Neuronal stem cell (in vitro differentiated cells): ENCODE measurements around the gene IFITM1.
A peak's percentile ranks its signal among the peaks of the same experiment; 100 is the strongest.

Source experiments
- DNase-seq: peaks from one replicate; pipeline ENCODE4 v3.0.0-alpha.2; 2013; ENCODE audit warnings: low spot score
- H2AFZ ChIP-seq: one replicate; pipeline ENCODE4 v1.6.1; 2013; ENCODE audit warnings: mild to moderate bottlenecking, low read length, inconsistent platforms
- H2AK5ac ChIP-seq: 2 replicates; pipeline ENCODE4 v1.6.1; 2013; ENCODE audit warnings: low read depth, mild to moderate bottlenecking, inconsistent platforms, low read length, moderate library complexity, mixed read lengths
- H2BK120ac ChIP-seq: 2 replicates; pipeline ENCODE4 v1.6.1; 2013; ENCODE audit warnings: low read depth, mild to moderate bottlenecking, inconsistent platforms, low read length, moderate library complexity, mixed read lengths
- H2BK12ac ChIP-seq: one replicate; pipeline ENCODE4 v1.6.1; 2013; ENCODE audit warnings: low read length, inconsistent platforms
- H2BK15ac ChIP-seq: 2 replicates; pipeline ENCODE4 v1.6.1; 2013; ENCODE audit warnings: mild to moderate bottlenecking, low read length, inconsistent platforms, mixed read lengths
- H2BK5ac ChIP-seq: one replicate; pipeline ENCODE4 v1.6.1; 2013; ENCODE audit warnings: inconsistent platforms, mild to moderate bottlenecking, low read length, moderate library complexity
- H3K14ac ChIP-seq: one replicate; pipeline ENCODE4 v1.6.1; 2013; ENCODE audit warnings: low read length, inconsistent platforms
- H3K18ac ChIP-seq: 2 replicates; pipeline ENCODE4 v1.6.1; 2013; ENCODE audit warnings: low read length, inconsistent platforms
- H3K23ac ChIP-seq: 2 replicates; pipeline ENCODE4 v1.6.1; 2013; ENCODE audit warnings: low read depth, mild to moderate bottlenecking, mixed read lengths, low read length, inconsistent platforms; ENCODE audit not compliant: poor library complexity
- H3K27ac ChIP-seq: replicated peaks from 3 replicates; pipeline ENCODE4 v1.5.1; 2013; ENCODE audit warnings: low read length, inconsistent platforms
- H3K27me3 ChIP-seq, 3 experiments: 2 replicates each; pipeline ENCODE4 v1.6.1; 2013; ENCODE audit warnings: low read length in 3 of 3, mild to moderate bottlenecking in 2 of 3, inconsistent platforms in 1 of 3, low read depth in 1 of 3, mixed read lengths in 1 of 3, moderate library complexity in 1 of 3; ENCODE audit not compliant: control insufficient read depth in 3 of 3, insufficient read depth in 3 of 3
- H3K36me3 ChIP-seq, 2 donors: replicated peaks in 1 of 2; 2 replicates each; pipeline ENCODE4 v1.6.1; 2013; ENCODE audit warnings: low read length in 2 of 2; ENCODE audit not compliant: control insufficient read depth in 2 of 2, insufficient read depth in 2 of 2
- H3K4ac ChIP-seq: 2 replicates; pipeline ENCODE4 v1.6.1; 2013; ENCODE audit warnings: inconsistent platforms, mild to moderate bottlenecking, low read length, moderate library complexity
- H3K4me1 ChIP-seq, 2 donors: 1 replicate in 1 of 2; 2 replicates in 1 of 2; pipeline ENCODE4 v1.6.1; 2013; ENCODE audit warnings: low read length in 2 of 2, low read depth in 1 of 2; ENCODE audit not compliant: control insufficient read depth in 2 of 2, insufficient read depth in 1 of 2
- H3K4me2 ChIP-seq: one replicate; pipeline ENCODE4 v1.6.1; 2013; ENCODE audit warnings: mild to moderate bottlenecking, low read length, inconsistent platforms; ENCODE audit not compliant: insufficient read depth, poor library complexity, severe bottlenecking
- H3K4me3 ChIP-seq, 2 donors: 2 replicates each; pipeline ENCODE4 v1.5.1; 2013; ENCODE audit warnings: low read length in 2 of 2, mild to moderate bottlenecking in 2 of 2, inconsistent platforms in 1 of 2, moderate library complexity in 1 of 2
- H3K79me1 ChIP-seq: one replicate; pipeline ENCODE4 v1.6.1; 2013; ENCODE audit warnings: low read depth, mild to moderate bottlenecking, inconsistent platforms, low read length, moderate library complexity
- H3K9ac ChIP-seq: one replicate; pipeline ENCODE4 v1.6.1; 2013; ENCODE audit warnings: mild to moderate bottlenecking, low read depth, low read length, inconsistent platforms; ENCODE audit not compliant: poor library complexity
- H3K9me3 ChIP-seq, 2 donors: replicated peaks in 1 of 2; 2 replicates each; pipeline versions ENCODE3 to v1.6.1; 2013; ENCODE audit warnings: low read length in 2 of 2, mild to moderate bottlenecking in 2 of 2, inconsistent platforms in 1 of 2, low read depth in 1 of 2, mixed read lengths in 1 of 2, moderate library complexity in 1 of 2; ENCODE audit not compliant: control insufficient read depth in 2 of 2, insufficient read depth in 1 of 2
- H4K8ac ChIP-seq: one replicate; pipeline ENCODE4 v1.6.1; 2013; ENCODE audit warnings: low read depth, mild to moderate bottlenecking, inconsistent platforms, low read length, moderate library complexity
- H4K91ac ChIP-seq: one replicate; pipeline ENCODE4 v1.6.1; 2013; ENCODE audit warnings: low read length, low read depth, mild to moderate bottlenecking, inconsistent platforms; ENCODE audit not compliant: poor library complexity
- WGBS, 2 donors: extraction: QIAGEN DNeasy Blood & Tissue Kit; methylation state at CpG; one replicate each; pipeline ENCODE4 v1.1.7; 2013; ENCODE audit warnings: missing lambda C conversion rate in 2 of 2, mixed read lengths in 1 of 2; ENCODE audit not compliant: insufficient read length in 2 of 2, insufficient replicate concordance in 1 of 2; ENCODE audit errors: extremely low coverage in 2 of 2; 5-methylcytosine and 5-hydroxymethylcytosine counted together

IFITM1 gene

GRCh38 chr11:303363-303762 lies 10.5 kb upstream of the IFITM1 start:
- no peak overlapping the region for H3K27ac ChIP-seq
- no peak overlapping the region for H4K91ac ChIP-seq
- H2AK5ac ChIP-seq = peak overlapping the region; percentile 99
- no CpG with 5 or more reads among the region's 12 CpGs for WGBS, 2 donors
- H2BK15ac ChIP-seq = peak overlapping the region; percentile 93
- no peak overlapping the region for H2BK5ac ChIP-seq
- H3K27me3 ChIP-seq = no peaks in the 10 kb centered on the region
- H3K36me3 ChIP-seq = no peaks in the 10 kb centered on the region
- H3K4me1 ChIP-seq = peaks cover 26 to 27% of the 10 kb centered on the region in 2 donors
- no peak overlapping the region for H3K4me3 ChIP-seq
- H3K18ac ChIP-seq = peak overlapping the region; percentile 65
- DNase-seq = no peak
- no peak overlapping the region for H4K8ac ChIP-seq
- H2AFZ ChIP-seq = no peak overlapping the region
- H3K9ac ChIP-seq = no peak overlapping the region
- H3K23ac ChIP-seq = no peak overlapping the region
- H3K4me2 ChIP-seq = no peak overlapping the region
- no peak overlapping the region for H3K14ac ChIP-seq
- H2BK12ac ChIP-seq = peak overlapping the region; percentile 99
- H3K9me3 ChIP-seq = peaks cover 4 to 7% of the 10 kb centered on the region in 2 donors
- H3K79me1 ChIP-seq = peaks cover 2% of the 10 kb centered on the region
- H3K4ac ChIP-seq = no peak overlapping the region
- H2BK120ac ChIP-seq = no peak overlapping the region

- H3K36me3 ChIP-seq = no peaks in the 10 kb centered on the region
- peak overlapping the region; percentile 99 for H2AK5ac ChIP-seq
- H2BK120ac ChIP-seq = peak overlapping the region; percentile 97
- H2BK15ac ChIP-seq = peak overlapping the region; percentile 93
- H2BK5ac ChIP-seq = peak overlapping the region; percentile 70
- no peak overlapping the region for H3K14ac ChIP-seq
- peak overlapping the region; percentile 99 for H2BK12ac ChIP-seq
- no peak overlapping the region for H2AFZ ChIP-seq
- no peak overlapping the region for H3K23ac ChIP-seq
- H3K4me3 ChIP-seq = no peak overlapping the region
- no peak overlapping the region for H4K8ac ChIP-seq
- H4K91ac ChIP-seq = peak overlapping the region; percentile 93
- no peaks in the 10 kb centered on the region for H3K27me3 ChIP-seq
- whole genome bisulfite sequencing, 2 donors = no CpG with 5 or more reads among the region's 52 CpGs
- peak overlapping the region; percentile 95 for H3K18ac ChIP-seq
- peak overlapping the region; percentile 5 for H3K27ac ChIP-seq
- DNase-seq = no peak
- peaks cover 2% of the 10 kb centered on the region for H3K79me1 ChIP-seq
- H3K4me2 ChIP-seq = no peak overlapping the region
- H3K9me3 ChIP-seq = peaks cover 4 to 7% of the 10 kb centered on the region in 2 donors
- H3K4ac ChIP-seq = peak overlapping the region; percentile 46
- no peak overlapping the region for H3K9ac ChIP-seq
- peaks cover 27 to 28% of the 10 kb centered on the region in 2 donors for H3K4me1 ChIP-seq
These were observed 9.8 kb upstream of the IFITM1 start for GRCh38 chr11:304061-304506.

- peak; percentile 56 for DNase-seq
- Histone ChIP-seq H3K27ac (peak overlapping the region; percentile 82), H2BK120ac (no peak overlapping the region), H3K4me3 (no peak overlapping the region), H2BK15ac (no peak overlapping the region), H2AFZ (peak overlapping the region; percentile 66), H2BK5ac (no peak overlapping the region), H3K14ac (no peak overlapping the region), H3K23ac (no peak overlapping the region), H4K91ac (no peak overlapping the region), H3K4me1 (peaks cover 28 to 33% of the 10 kb centered on the region in 2 donors), H3K9ac (no peak overlapping the region), H2BK12ac (no peak overlapping the region), H3K4me2 (no peak overlapping the region), H2AK5ac (no peak overlapping the region), H4K8ac (no peak overlapping the region), H3K18ac (no peak overlapping the region), H3K27me3 (no peaks in the 10 kb centered on the region), H3K79me1 (peaks cover 2% of the 10 kb centered on the region), H3K36me3 (peaks cover 0 to 4% of the 10 kb centered on the region in 2 donors), H3K9me3 (peaks cover 4 to 7% of the 10 kb centered on the region in 2 donors), H3K4ac (no peak overlapping the region)
- WGBS, 2 donors = no CpG with 5 or more reads among the region's 19 CpGs
These were observed 8.7 kb upstream of the IFITM1 start for GRCh38 chr11:304915-305843.

GRCh38 chr11:305844-306211 lies 8.0 kb upstream of the IFITM1 start:
- Histone ChIP-seq H4K91ac (no peak overlapping the region), H3K9me3 (peaks cover 4 to 7% of the 10 kb centered on the region in 2 donors), H2BK120ac (peak overlapping the region; percentile 68), H2AFZ (peak overlapping the region; percentile 66), H3K79me1 (peaks cover 2% of the 10 kb centered on the region), H2BK5ac (peak overlapping the region; percentile 69), H3K4me1 (peaks cover 26 to 32% of the 10 kb centered on the region in 2 donors), H3K23ac (no peak overlapping the region), H3K27ac (peak overlapping the region; percentile 82), H3K4me2 (no peak overlapping the region), H3K27me3 (no peaks in the 10 kb centered on the region), H4K8ac (no peak overlapping the region), H3K4me3 (no peak overlapping the region), H3K9ac (no peak overlapping the region), H2AK5ac (peak overlapping the region; percentile 22), H2BK12ac (no peak overlapping the region), H3K18ac (peak overlapping the region; percentile 78), H3K36me3 (peaks cover 0 to 4% of the 10 kb centered on the region in 2 donors), H3K4ac (no peak overlapping the region), H3K14ac (no peak overlapping the region), H2BK15ac (no peak overlapping the region)
- WGBS, 2 donors = no CpG with 5 or more reads among the region's 10 CpGs
- DNase-seq = no peak
